Measurements from ENCODE around the gene TP53BP1. TPM values are rescaled to one million over a fixed set of nuclear protein-coding genes. Genes with fewer than 3 reads are reported as not detected.
A peak's percentile ranks its signal among the peaks of the same experiment; 100 is the strongest.

TP53BP1 gene
- total and polyA plus RNA-seq, 8 donors, result 3.3 to 85.7 (median 14.5) TPM

- H3K27me3 ChIP-seq, result no peaks in the 10 kb centered on the region
- no peak overlapping the region for H3K4me3 ChIP-seq
- WGBS, 5 donors, result 78 to 88% (median 82%) methylated on average over 3 of the region's 3 CpGs
- peaks cover 9 to 56% (median 47%) of the 10 kb centered on the region in 4 donors for H3K36me3 ChIP-seq
- DNase-seq, result no peak
- no peak overlapping the region for H3K27ac ChIP-seq
- TF ChIP-seq POLR2A (IDR thresholded peaks at IDR 0.05) (no peak), CTCF (IDR thresholded peaks at IDR 0.05) (no peak), EP300 (IDR thresholded peaks at IDR 0.05) (no peak), POLR2AphosphoS5 (IDR thresholded peaks at IDR 0.05) (no peak)
- intact Hi-C loops (cut with DNase I; ENCODE audit: low total_unique reads), result no loop called here
- H3K9me3 ChIP-seq, result no peaks in the 10 kb centered on the region
- peaks cover 5 to 46% (median 26%) of the 10 kb centered on the region in 4 donors for H3K4me1 ChIP-seq
Observed at GRCh38 chr15:43488790-43489189, 4.2 kb downstream of the TP53BP1 start.

GRCh38 chr15:43487271-43487895 is 5.6 kb downstream of the TP53BP1 start:
- Histone ChIP-seq H3K27ac (no peak overlapping the region), H3K27me3 (no peaks in the 10 kb centered on the region), H3K9me3 (no peaks in the 10 kb centered on the region), H3K36me3 (peaks cover 9 to 61% (median 52%) of the 10 kb centered on the region in 4 donors), H3K4me3 (no peak overlapping the region), H3K4me1 (peaks cover 4 to 43% (median 23%) of the 10 kb centered on the region in 4 donors)
- intact Hi-C loops (cut with DNase I; ENCODE audit: low total_unique reads), result no loop called here
- TF ChIP-seq POLR2AphosphoS5 (IDR thresholded peaks at IDR 0.05) (no peak), POLR2A (IDR thresholded peaks at IDR 0.05) (no peak), CTCF (IDR thresholded peaks at IDR 0.05) (no peak), EP300 (IDR thresholded peaks at IDR 0.05) (no peak)
- WGBS, 5 donors, result 86 to 93% (median 91%) methylated on average over 6 of the region's 6 CpGs
- DNase-seq, result no peak

GRCh38 chr15:43484455-43484854 is 8.5 kb downstream of the TP53BP1 start:
- H3K27me3 ChIP-seq, result no peaks in the 10 kb centered on the region
- peaks cover 0 to 20% (median 7%) of the 10 kb centered on the region in 4 donors for H3K4me1 ChIP-seq
- WGBS, 5 donors, result 91 to 98% (median 97%) methylated on average over 2 of the region's 2 CpGs
- H3K4me3 ChIP-seq, result no peak overlapping the region
- H3K36me3 ChIP-seq, result peaks cover 14 to 73% (median 63%) of the 10 kb centered on the region in 4 donors
- intact Hi-C loops (cut with DNase I; ENCODE audit: low total_unique reads), result no loop called here
- H3K9me3 ChIP-seq, result no peaks in the 10 kb centered on the region
- H3K27ac ChIP-seq, result no peak overlapping the region
- TF ChIP-seq POLR2A (IDR thresholded peaks at IDR 0.05) (no peak), POLR2AphosphoS5 (IDR thresholded peaks at IDR 0.05) (no peak), CTCF (IDR thresholded peaks at IDR 0.05) (no peak), EP300 (IDR thresholded peaks at IDR 0.05) (no peak)
- DNase-seq, result no peak

GRCh38 chr15:43483297-43484128 is 9.4 kb downstream of the TP53BP1 start:
- no peak overlapping the region for H3K27ac ChIP-seq
- TF ChIP-seq POLR2A (IDR thresholded peaks at IDR 0.05), result no peak
- peak in 1 of 7 experiments; percentile 16 for TF ChIP-seq CTCF (IDR thresholded peaks at IDR 0.05)
- 70 to 81% (median 73%) methylated on average over 4 of the region's 4 CpGs for WGBS, 5 donors
- no peak overlapping the region for H3K4me3 ChIP-seq
- no peaks in the 10 kb centered on the region for H3K27me3 ChIP-seq
- peak in 1 of 2 donors; percentile 53 for DNase-seq
- intact Hi-C loops (cut with DNase I; ENCODE audit: low total_unique reads), result no loop called here
- no peaks in the 10 kb centered on the region for H3K9me3 ChIP-seq
- H3K4me1 ChIP-seq, result peaks cover 0 to 11% (median 0%) of the 10 kb centered on the region in 4 donors
- H3K36me3 ChIP-seq, result peaks cover 23 to 73% (median 67%) of the 10 kb centered on the region in 4 donors

All from stomach (tissue), 9 donors.